HG03103 (cell line): ENCODE data around the gene OTX2.

Experiments
- ATAC-seq: cut with Tn5 transposase; IDR thresholded peaks from one replicate; pipeline ENCODE4 v1.9.1; 2021; ENCODE audit warnings: low read depth; ENCODE audit not compliant: unreplicated experiment

The OTX2 gene

GRCh38 chr14:56812364-56813141 lies 2.3 kb upstream of the OTX2 start:
- no peak for ATAC-seq

GRCh38 chr14:56811593-56812363 lies 1.5 kb upstream of the OTX2 start:
- no peak for ATAC-seq

GRCh38 chr14:56810836-56811592 lies 735 bp upstream of the OTX2 start:
- ATAC-seq, result no peak

- no peak for ATAC-seq
Observed at GRCh38 chr14:56809270-56810146, 771 bp downstream of the OTX2 start.

- no peak for ATAC-seq
Observed at GRCh38 chr14:56808383-56809269, 1.7 kb downstream of the OTX2 start.

GRCh38 chr14:56808110-56808382 lies 2.2 kb downstream of the OTX2 start:
- ATAC-seq, result no peak

- ATAC-seq, result no peak
Observed at GRCh38 chr14:56807386-56808109, 2.7 kb downstream of the OTX2 start.

GRCh38 chr14:56806760-56807159 lies 3.5 kb downstream of the OTX2 start:
- no peak for ATAC-seq

GRCh38 chr14:56805992-56806727 lies 4.1 kb downstream of the OTX2 start:
- no peak for ATAC-seq

GRCh38 chr14:56805201-56805991 lies 4.9 kb downstream of the OTX2 start:
- no peak for ATAC-seq

GRCh38 chr14:56803816-56804535 lies 6.3 kb downstream of the OTX2 start:
- no peak for ATAC-seq

- ATAC-seq, result no peak
Observed at GRCh38 chr14:56801920-56802319, 8.4 kb downstream of the OTX2 start.

GRCh38 chr14:56799343-56799645 lies 11.0 kb downstream of the OTX2 start:
- ATAC-seq, result no peak

GRCh38 chr14:56798447-56799342 lies 11.6 kb downstream of the OTX2 start:
- ATAC-seq, result no peak

GRCh38 chr14:56797569-56798446 lies 12.5 kb downstream of the OTX2 start:
- ATAC-seq, result no peak
